ENCODE measurements around the gene SLX4.

The SLX4 gene

DNA sequence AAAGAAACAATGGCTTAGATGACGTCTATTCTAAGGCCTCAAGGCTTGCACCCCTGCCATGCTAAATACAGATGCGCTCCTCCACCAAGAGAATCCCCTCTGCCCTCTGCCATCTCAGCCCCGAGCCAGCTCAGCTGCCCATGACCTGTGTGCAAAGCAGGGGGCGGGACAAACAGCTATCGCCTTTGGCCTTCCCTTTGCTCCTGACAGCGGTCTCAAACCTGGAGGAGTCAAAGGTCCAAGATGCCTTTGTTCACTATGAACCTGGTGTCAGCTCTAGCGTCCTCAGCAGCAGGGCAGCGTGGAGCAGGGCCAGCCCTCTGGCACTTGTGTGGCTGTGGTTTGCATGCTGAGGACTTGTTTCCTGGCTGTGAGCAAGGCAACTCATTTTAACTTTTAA, 12.3 kb downstream of the SLX4 start:
- FAIRE-seq = no peak

DNA sequence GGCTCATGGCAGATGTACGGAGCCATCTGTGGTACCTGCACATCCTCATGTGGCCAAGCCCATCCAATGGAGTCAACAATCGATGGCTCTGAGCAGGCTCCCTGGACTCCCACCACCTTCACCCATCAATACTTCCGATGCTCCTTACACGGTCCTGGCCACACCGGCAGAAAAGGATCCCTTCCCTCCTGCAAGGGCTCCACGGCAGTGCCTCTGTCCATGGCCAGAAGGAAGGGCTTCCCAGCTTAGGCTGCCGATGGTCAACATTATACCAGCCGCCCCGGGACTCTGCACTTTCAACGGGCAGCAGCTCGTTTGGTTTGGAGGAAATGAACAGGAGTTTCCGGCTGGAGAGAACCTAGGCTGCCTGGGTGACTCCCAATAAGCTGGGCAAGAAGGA, 13.2 kb downstream of the SLX4 start:
- no peak for FAIRE-seq

DNA sequence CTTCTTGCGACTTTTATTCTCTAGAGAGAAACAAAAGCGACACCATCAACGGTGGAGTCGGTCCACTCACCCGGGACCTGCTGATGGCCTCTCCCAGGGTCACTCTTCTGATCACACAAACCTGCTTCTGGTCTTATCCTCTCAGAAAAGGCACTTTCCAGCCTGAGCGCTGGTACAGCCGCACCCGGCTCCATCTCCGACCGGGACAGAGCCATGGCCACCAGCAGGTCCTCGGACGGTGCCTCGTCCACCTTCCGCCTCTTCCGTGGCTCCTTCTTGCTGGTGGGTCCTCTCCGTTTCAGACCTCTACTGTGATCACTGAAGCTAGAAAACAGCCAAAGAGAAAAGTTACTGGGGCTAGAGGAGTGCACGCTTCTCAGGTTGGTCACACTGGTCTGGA, 13.7 kb downstream of the SLX4 start:
- no peak for FAIRE-seq

DNA sequence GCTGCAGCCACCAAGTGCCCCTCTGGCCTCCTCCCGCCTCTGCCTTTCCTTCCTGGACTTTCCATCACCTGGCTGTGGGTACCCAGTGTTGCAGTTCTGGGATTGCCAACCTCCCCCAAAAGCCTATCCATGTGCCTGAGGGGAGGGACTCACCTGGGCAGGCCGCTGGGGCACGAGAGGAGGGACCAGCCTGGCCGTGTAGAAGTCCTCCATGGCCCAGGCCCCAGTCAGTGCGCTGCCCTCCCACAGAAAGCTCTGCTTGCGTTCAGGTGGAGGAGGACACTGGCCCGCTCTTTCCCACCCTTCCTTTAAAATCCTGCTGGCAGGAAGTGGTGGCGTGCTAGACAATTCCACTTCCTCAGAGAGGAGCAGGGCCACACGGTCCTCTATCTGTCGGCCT, 14.2 kb downstream of the SLX4 start:
- FAIRE-seq = no peak

DNA sequence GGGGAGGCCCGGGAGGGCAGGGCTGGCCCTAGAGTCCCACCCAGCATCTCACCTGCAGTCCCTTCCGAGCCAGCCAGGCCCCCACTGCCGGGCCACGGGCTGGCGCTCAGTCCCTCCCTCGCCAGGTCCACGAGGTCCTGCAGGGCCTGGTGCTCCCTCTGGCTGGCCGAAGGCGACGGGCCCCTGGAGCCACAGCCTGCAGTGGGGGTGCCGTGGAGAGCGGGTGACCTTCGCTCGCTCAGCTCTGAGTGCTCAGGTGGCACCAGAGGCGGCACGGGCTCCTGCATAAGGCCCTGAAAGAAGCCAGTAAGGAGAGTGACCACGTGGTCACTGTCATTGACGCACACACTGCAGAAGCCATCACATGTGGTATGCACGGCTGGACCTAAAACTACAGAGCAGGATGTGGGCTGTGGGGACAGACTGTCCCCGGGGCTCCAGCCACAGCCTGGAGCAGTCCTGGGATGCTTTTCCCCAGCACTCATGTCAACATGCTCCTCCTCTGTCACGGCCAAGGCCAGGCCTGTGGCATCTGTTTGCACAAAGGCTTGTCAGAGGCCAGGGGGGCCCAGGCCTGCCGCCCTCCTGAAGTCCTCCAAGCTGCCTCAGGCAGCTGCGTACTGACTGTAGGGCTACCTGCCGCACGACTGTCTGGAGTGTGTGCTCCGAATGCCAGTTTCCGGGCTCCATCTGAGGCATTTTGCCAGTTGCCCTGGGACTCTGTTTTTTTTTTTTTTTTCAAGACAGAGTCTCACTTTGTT, 15.1 kb downstream of the SLX4 start:
- FAIRE-seq = no peak

DNA sequence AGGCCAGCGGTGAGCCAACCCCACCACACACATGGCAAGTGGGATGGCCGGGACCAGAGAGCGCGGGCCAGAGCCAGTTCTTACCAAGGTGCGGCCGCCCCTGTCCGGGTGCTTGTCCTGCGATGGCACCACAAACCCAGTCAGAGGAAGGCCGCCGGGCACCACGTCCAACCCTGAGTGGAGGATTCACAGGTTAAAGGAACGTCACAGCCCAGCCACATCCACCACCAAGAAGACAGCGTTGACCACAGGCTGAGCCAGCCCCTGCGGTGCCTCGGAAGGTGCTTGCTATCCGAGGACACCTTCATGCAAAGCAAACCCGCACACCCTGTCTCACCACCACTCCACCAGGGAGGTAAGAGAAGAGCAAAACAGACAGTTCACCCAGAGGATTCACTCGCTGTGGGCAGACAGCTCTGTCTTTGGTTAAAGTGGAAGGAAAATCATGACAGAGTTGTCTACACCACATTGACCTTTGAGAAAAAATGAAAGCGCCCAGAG, 15.8 kb downstream of the SLX4 start:
- FAIRE-seq = no peak

DNA sequence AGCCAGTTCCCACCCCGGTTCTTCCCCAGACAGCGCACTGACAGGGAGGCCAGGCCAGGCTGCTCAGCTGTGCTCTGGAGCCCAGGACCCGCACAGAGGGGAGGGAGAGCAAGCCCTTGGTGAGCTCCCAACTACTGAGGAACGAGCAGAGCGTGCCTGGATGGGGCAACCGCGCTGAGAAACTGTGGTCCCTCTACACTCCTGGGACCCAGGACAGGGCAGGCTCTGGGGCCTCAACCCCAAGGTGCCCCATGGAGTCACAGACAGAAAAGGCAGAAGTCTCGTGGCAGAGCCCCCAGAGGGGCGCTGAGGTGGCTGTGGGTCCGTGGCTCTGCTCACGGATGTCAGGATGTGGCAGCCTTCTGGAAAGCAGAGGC, 16.3 kb downstream of the SLX4 start:
- FAIRE-seq = no peak

DNA sequence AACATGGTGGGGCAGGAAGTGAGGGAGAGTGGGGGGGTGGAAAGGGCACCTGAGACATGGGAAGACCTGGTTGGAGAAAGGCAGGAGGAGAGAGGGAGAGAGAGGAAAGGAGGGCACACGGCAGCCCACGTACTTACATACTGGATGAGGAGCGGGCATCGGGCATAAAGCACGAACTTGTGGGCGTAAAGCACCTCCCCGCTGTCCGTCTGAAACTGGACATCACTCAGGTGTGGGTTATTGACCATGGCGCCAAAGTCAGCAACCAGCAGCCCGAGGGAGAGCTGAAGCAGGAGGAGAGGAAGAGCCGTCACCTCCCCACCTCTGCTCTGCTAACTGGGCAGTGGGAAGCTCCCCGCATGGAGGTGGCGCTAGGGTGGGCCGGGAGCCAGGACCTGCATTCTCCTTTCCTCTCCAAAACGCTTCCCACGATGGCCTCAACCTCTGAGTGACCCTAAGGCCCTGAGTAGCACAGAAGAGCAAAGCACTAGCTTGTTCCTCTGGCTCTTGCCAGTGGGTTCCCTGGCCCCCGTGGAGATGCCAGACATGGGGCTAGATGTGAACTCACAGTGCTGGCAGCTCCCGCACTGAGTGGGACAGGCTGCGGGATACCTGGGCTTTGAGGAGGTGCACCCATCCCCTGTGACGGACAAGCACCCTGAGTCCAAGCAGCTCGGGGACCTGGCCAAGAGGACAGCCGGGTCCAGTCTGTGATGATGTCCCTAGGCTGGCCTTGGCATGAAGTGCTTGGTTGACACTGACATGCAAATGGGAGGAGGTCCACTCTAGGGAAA, 16.9 kb downstream of the SLX4 start:
- no peak for FAIRE-seq

DNA sequence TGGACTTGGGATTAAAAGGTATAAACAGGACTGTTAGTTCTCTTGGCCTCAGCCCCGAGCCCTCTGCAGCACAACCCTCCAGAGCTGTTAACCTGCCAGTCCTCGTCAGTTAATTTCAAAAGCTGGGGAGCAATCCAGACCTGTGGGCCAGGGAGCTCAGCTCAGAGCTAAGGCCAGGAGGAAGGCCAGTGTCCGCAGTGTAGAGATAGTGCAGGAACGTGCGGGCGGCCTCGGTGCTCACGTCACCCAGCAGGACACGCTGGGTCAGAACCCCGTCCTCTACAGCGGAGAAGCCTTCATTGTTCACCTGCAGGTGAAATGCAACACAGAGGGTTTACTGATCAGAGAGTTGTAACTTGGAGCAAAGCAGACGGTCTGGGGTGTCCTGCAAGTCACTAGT, 18.8 kb downstream of the SLX4 start:
- FAIRE-seq = no peak

DNA sequence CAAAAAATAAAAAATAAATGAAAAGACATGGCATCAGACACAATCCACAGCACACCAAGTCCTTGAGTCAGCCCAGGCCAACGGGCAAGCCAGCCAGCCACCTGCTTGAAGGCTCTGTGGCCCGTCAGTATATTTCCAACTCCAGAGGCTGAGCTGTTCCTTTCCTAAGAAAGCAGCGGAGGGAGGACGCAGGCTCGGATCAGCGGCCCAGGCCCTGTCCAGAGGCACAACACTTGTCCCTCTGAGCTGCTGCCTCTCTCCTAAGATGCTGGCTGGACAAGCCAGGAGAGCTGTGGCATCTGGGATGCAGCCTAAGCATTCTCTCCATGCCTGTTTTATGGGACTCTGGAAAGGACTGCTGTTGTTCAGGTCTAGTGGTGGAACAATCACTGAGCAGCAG, 19.4 kb downstream of the SLX4 start:
- no peak for FAIRE-seq

DNA sequence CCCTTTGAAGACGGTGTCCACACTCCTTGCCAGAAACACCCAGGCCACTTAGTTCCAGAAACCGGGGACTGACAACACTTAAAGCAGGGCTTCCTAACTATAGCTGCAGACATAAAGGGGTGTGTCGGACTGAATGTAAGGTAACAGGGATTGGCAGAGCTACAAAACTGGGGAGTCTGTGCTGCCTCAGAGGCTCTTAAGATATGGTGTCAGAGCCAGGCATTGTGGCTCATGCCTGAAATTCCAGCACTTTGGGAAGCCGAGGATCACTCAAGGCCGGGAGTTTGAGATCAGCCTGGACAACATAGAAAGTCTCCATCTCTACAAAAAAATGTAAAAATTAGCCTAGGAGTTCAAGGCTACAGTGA, 20.0 kb downstream of the SLX4 start:
- FAIRE-seq = no peak

DNA sequence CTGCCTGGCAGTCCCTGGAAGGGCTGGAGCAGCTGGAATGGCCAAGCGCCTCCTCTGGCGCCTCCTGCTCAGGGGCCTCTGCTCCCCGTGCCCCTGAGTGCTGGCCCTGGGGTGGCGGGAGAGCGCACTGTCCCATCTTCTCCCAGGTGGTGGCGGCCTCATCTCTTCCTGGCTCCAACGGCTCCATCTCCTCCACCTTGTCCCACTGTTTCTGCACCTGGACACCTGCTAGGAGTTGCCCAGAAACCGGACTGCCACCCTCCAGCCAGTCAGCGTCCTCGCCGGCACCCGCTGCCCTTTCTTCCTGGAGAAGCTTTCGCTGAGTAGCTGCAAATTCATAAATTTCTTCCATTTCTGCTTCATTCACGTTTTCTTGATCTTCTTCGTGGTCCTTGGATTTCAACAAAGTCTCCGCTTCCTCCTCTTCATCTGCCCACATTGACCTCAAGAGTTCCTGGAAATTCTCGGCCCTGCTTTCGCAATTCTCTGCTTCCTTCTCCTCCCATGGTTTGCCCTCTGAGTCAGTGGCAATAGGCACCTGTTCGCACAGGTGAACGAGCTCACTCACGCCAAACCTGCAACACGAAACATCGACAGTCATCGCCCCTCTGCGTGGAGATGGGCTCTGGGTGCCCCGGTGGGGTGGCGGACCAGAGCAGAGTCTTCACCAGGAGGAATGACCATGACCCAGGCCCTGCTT, 20.5 kb downstream of the SLX4 start:
- FAIRE-seq = no peak

DNA sequence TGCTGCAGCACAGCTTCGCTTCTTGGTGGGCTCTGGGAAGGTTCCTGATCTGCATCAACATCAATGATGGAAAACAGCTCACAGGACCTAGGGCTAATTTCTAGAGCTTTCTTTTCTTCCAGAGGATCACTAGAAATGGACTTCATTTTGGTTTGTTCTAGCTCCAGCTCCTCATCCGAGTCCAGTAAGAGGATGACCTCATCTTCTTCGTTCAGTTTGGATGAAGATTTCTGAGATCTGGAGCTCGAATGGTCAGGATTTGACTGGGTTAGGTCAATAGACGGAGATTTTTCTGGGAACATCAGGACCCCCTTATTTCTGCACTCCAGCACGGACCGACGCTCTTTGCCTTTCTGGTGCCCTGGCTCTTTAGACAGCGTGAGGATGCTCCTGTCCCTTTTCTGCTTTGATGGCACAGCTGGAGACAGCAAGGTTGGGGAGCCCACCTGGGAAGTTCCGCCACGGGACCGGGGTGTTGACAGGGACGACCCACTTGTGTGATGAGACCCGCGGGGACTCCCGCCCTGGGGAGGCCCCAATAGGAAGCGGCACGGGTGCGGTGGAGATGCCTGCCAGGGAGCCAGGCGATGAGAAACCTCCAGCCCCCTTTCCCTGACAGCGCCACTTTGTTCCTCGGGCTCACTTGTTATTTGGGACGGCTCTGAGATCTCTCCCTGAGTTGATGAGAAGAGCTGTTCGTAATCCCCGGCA, 21.3 kb downstream of the SLX4 start:
- FAIRE-seq = no peak

DNA sequence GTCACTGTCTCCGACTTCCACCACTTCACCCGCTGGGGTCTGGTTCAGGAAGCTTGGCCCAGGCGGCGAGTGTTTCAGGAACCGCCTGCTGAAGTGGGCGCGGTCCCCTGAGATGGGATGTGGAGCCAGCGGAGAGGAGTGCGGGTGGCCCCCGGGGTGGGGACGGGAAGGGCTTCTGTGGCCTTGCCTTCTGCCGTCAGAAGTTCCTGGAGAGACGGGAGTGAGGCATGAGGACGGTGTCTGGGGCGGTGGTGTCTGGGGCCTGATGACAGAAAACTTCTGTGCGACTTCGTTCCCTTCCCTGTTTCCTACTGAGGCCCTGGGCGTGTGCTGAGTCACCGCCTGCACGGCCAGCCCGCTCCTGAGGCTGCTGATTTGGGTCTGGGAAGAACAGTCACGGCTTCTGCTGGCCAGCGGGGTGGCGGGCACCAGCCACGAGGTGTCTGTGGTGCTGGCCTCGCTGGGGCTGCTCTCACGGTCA, 21.9 kb downstream of the SLX4 start:
- no peak for FAIRE-seq

DNA sequence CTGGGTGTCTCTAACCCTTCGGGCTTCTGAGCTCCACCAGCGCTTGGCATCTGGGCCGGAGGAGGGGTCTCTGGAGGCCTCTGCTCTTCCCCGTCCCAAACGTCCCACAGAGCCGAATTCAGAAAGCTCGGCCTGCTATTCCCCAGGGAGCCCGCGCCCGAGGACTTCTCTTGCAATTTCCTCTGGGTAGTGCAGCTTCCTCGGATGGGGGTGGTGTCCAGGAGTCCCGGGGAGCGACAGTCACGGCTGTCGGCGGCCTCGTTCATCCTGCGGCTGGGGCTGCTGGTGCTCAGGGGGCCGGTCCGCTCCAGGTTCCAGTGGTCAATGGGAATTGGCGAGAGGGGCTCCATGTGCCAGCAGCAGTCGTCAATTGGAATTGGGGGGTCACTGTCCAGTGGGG, 22.4 kb downstream of the SLX4 start:
- FAIRE-seq = no peak

DNA sequence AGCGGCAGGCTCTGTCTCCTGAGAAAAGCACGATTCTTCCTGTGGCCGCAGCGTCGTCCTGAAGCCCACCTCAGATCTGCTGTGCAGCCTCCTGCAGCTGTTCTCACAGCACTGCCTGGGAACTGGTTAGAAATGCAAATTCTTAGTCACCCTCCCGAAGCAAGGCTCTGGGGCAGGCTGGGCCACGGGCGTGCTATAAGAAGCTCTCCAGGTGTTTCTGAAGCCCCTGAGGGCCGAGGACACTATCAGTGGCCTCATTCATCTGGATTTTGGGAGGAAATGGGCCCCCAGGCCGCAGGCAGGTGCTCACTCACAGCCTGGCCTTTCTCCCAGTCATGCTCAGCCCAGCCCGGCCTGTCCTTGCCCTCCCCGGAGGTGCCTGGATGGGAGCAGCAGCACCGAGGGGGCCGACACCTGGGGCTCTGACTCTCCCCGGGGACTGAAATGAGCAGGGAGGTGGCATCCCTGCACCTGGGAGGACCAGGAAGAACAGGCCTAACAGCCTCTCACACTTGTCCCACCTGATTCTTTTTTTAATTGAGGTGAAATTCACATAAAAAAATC, 23.8 kb downstream of the SLX4 start:
- FAIRE-seq = no peak

DNA sequence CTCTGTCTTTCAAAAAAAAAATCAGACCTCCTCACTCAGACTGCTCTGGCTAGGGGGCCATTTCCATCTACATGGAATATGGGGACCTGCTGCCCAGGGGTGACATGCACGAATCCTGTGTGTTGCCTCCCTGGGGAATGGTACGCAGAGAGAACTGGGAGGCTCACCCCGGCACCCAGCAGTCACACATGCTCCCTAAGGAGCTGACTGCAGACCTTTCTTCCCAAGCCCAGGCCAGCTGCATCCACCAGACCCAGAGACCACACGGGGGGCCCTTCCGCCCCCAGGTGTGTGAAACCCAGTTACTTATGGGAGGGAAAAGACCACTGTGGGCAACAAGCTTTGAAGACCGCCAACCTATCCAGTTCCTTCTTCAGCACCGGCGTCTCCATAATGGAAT, 27.0 kb downstream of the SLX4 start:
- no peak for FAIRE-seq

DNA sequence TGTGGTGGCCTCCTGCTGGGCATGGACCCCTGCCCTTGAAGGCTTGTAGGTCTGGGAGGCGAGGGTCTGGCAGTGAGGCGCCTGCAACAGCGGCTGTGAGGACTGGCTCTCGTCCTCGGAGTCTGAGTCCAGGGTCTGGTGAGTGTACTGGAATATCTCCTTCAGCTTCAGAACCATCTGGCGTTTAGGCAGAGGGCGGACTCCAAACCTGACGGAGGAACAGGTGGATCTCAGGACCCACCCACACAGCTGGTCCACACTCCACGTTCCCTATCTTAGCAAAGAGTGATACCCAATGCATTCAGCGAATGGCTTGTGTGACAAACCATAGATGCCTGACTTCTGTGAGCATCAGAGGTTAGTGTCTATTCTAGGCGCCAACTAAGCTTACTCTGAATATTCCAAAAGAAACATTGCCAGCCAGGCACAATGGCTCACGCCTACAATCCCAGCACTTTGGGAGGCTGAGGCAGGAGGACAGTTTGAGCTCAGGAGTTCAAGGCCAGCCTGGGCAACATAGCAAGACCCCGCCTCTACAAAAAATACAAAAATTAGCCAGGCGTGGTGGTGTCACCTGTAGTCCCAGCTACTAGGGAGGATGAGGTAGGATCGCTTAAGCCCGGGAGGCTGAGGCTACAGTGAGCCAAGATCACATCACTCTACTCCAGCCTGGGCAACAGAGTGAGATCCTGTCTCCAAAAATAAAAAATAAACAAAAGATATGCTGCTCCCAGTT, 27.9 kb downstream of the SLX4 start:
- FAIRE-seq = no peak

DNA sequence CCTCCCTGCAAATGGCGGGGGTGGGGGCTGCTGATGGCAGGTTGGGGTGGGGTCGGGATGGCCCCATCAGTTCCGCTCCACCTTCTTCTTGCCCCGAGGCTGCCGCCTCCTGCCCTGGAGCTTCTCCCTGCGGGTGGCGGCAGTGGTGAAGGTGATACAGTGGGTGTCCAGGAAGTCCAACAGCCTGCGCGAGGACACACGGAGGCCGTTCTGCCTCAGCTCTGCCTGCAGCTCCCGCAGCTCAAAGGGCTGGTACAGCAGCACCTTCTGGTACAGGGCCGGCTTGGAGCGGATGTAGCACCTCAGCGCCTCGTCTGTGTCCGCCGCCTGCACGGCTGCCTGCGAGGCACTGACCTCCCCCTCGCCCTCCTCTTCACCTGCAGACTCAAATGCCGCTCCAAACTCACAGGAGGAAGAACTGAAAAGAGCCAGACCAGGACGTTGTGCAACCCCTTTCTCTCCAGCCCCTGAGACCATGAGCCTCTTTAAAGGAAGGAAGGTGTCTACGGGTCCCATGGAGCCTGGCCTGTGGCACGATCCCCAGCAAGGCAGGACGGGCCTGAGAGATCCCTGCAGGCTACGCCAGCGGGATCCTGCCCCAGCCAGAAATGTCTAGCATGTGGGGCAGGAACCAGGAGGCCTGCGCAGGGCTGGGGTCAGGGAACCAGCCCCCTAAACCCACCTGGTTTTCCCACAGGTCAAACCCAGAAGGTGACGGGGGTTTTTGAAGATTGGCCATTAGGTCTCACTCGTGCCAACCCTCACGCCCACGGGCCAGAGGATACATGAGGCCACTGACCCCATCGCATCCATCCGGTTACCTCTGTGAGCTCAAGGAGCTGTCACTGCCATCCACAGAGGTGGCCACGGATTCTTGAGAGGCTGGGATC, 28.9 kb downstream of the SLX4 start:
- FAIRE-seq = no peak

DNA sequence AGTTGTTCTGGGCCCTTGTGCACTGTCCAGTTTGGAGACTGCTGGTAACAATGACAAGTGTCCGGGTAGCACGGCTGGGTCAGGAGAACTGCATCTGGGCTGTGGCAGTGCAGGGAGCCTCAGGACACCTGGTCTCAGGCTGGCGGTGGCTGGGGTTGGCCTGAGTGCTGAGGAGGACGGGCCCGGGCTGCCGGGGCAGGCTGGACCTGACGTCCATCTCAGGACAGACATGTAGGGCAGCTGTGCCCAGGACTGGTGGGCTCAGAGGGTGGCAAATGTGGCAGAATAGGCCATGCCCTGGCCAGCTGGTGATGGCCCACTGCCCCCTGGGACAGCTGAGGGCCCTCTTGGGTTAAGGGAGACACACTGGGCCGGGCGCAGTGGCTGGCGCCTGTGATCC, 30.0 kb downstream of the SLX4 start:
- FAIRE-seq = no peak

DNA sequence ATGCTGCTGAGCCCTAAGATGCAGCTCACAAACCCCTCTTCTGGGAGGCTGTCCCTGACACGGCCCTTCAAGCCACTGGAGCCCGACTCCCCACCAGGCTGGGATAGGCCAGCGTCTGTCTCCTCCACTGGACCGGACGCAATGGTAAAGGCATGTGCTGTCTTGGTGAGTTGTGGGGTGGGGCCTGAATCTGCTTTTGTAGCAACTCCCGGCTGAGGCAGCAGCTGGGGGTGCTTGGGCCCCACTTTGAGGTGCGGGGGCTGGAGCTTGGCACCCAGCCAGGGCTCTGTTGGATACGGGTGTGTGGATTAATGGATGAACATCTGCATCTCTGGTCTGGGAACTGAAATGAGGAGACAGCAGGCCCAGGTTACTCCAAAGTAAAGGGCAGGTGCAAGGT, 30.7 kb downstream of the SLX4 start:
- FAIRE-seq = no peak

Data from A204.1 (cell line).